ENCODE measurements around the gene MGAT4A. TPM values are rescaled to one million over a fixed set of nuclear protein-coding genes. Genes with fewer than 3 reads are reported as not detected.

The MGAT4A gene
- total RNA-seq, 4 donors from 2014 or later: 20.4 to 59.6 (median 39.8) TPM

DNA sequence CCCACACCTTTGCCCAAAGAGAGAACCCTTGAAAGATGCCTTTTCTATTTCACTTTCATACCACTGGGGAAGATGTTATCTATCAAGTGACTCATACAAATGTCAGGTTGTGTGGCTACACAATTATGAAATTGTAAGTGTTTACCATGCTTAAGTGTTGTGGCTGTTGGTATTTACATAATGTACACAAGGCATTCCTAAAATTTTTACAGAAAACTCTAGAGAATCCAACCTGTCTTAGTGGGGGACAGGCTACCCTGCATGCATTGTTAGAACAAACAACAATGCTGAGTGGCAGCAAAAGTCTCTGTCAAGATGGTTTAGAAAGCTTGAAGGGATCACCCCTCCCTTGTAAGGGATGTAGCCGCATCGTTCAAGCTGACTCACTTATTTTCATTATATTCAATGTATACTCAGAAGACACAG, 5.5 kb upstream of the MGAT4A start:
- Histone ChIP-seq H3K27ac (no peak overlapping the region), H3K27me3 (no peaks in the 10 kb centered on the region), H3K9me3 (no peaks in the 10 kb centered on the region), H3K4me1 (peaks cover 4 to 14% of the 10 kb centered on the region in 2 donors), H3K36me3 (no peaks in the 10 kb centered on the region), H3K4me3 (replicated peaks in 1 of 3) (no peak overlapping the region)
- TF ChIP-seq, protein P1, sequence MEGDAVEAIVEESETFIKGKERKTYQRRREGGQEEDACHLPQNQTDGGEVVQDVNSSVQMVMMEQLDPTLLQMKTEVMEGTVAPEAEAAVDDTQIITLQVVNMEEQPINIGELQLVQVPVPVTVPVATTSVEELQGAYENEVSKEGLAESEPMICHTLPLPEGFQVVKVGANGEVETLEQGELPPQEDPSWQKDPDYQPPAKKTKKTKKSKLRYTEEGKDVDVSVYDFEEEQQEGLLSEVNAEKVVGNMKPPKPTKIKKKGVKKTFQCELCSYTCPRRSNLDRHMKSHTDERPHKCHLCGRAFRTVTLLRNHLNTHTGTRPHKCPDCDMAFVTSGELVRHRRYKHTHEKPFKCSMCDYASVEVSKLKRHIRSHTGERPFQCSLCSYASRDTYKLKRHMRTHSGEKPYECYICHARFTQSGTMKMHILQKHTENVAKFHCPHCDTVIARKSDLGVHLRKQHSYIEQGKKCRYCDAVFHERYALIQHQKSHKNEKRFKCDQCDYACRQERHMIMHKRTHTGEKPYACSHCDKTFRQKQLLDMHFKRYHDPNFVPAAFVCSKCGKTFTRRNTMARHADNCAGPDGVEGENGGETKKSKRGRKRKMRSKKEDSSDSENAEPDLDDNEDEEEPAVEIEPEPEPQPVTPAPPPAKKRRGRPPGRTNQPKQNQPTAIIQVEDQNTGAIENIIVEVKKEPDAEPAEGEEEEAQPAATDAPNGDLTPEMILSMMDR (IDR thresholded peaks at IDR 0.05): no peak
- no peak for TF ChIP-seq POLR2A (IDR thresholded peaks at IDR 0.05)
- DNase-seq: no peak
- 66 to 75% methylated on average over 2 of the region's 2 CpGs for WGBS, 2 donors
- intact Hi-C loops (cut with DNase I): loop anchor here (10.0 kb wide), 1 partner anchor 68 kb away; no protein-coding TSS in a partner anchor

DNA sequence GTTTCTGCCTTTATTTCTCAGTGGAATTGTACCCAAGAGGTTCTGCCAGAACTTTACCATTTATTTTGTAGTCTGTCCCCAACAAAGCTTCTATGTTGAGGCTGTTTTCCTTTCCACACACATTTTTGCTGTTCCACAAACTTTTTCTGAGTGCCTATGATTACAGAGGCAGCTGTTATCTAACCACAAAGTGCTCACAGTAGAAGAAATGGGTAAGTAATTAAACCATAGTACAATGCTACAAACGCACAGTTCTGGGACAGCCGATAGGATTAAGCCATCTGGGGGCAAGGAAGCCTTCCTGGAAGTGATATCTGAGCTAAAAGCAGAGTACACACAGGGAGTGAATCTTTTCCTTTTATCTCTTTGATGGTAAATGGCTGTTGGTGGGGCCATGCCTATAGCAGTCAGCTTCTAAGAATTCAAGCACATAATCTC, 3.9 kb upstream of the MGAT4A start:
- H3K9me3 ChIP-seq: no peaks in the 10 kb centered on the region
- WGBS, 2 donors: 71 to 75% methylated on average over 2 of the region's 2 CpGs
- no peak for TF ChIP-seq POLR2A (IDR thresholded peaks at IDR 0.05)
- TF ChIP-seq, protein P1 (IDR thresholded peaks at IDR 0.05): no peak
- no peak overlapping the region for H3K27ac ChIP-seq
- no peaks in the 10 kb centered on the region for H3K36me3 ChIP-seq
- H3K4me1 ChIP-seq: peaks cover 4 to 14% of the 10 kb centered on the region in 2 donors
- no peaks in the 10 kb centered on the region for H3K27me3 ChIP-seq
- H3K4me3 ChIP-seq (replicated peaks in 1 of 3): no peak overlapping the region
- intact Hi-C loops (cut with DNase I): loop anchor here (10.0 kb wide), 1 partner anchor 70 kb away; no protein-coding TSS in a partner anchor
- no peak for DNase-seq

GRCh38 chr2:98734162-98734561, 3.2 kb upstream of the MGAT4A start:
- intact Hi-C loops (cut with DNase I): loop anchor here (10.0 kb wide), 1 partner anchor 71 kb away; no protein-coding TSS in a partner anchor
- WGBS, 2 donors: 83 to 84% methylated on average over 3 of the region's 3 CpGs
- Histone ChIP-seq H3K9me3 (no peaks in the 10 kb centered on the region), H3K27me3 (no peaks in the 10 kb centered on the region), H3K4me3 (replicated peaks in 1 of 3) (no peak overlapping the region), H3K27ac (no peak overlapping the region), H3K36me3 (no peaks in the 10 kb centered on the region), H3K4me1 (peaks cover 4 to 14% of the 10 kb centered on the region in 2 donors)
- DNase-seq: no peak
- no peak for TF ChIP-seq POLR2A (IDR thresholded peaks at IDR 0.05)
- TF ChIP-seq, protein P1 (IDR thresholded peaks at IDR 0.05): no peak

DNA sequence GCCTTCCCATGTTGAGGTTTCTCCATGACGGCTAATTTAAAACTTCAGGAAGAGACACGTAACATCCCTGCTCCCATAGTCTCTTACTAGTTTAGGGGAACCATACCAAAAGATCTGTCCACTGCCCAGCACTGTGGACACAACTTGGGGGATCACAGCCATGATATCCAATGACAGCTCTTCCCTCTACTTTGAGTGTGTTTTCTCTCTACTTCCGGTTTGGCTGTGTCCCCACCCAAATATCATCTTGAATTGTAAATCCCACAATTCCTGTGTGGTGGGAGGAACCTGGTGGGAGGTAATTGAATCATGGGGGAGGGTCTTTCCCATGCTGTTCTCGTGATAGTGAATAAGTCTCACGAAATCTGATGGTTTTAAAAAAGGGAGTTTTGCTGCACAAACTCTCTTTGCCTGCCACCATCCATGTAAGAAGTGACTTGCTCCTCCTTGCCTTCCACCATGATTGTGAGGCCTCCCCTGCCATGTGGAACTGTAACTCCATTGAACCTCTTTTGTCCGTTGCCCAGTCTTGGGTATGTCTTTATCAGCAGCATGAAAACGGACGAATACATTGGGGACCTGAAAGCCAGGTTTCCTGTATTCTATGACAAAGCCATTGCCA, 1.6 kb upstream of the MGAT4A start:
- H3K27ac ChIP-seq: no peak overlapping the region

More for the DNA sequence above, 1.6 kb upstream of the MGAT4A start:
- Histone ChIP-seq H3K9me3 (no peaks in the 10 kb centered on the region), H3K36me3 (no peaks in the 10 kb centered on the region), H3K27me3 (no peaks in the 10 kb centered on the region), H3K4me1 (peaks cover 6 to 19% of the 10 kb centered on the region in 2 donors), H3K4me3 (replicated peaks in 1 of 3) (no peak overlapping the region)
- no peak for TF ChIP-seq POLR2A (IDR thresholded peaks at IDR 0.05)
- TF ChIP-seq, protein P1 (IDR thresholded peaks at IDR 0.05): no peak
- 88 to 91% methylated on average over 8 of the region's 8 CpGs for WGBS, 2 donors
- no peak for DNase-seq
- intact Hi-C loops (cut with DNase I): loop anchor here (10.0 kb wide), 1 partner anchor 72 kb away; no protein-coding TSS in a partner anchor
